Measurements from ENCODE around the gene MED6. TPM values are rescaled to one million over a fixed set of nuclear protein-coding genes. Genes with fewer than 3 reads are reported as not detected.

Gene MED6
- total and polyA plus RNA-seq, 3 experiments from 2014 or later = 41.1 to 63.9 (median 62.3) TPM

- no peak for DNase-seq
- Histone ChIP-seq H3K4me3 (ENCODE audit: low read length) (no peak overlapping the region), H3K27ac (ENCODE audit: low read depth, low read length) (no peak overlapping the region), H3K4me1 (ENCODE audit: insufficient read depth, low read length) (no peaks in the 10 kb centered on the region), H3K27me3 (ENCODE audit: insufficient read depth, low read length, poor library complexity, severe bottlenecking) (no peaks in the 10 kb centered on the region), H3K9me3 (ENCODE audit: low read length) (no peaks in the 10 kb centered on the region), H3K36me3 (ENCODE audit: insufficient read depth, low read length) (no peaks in the 10 kb centered on the region)
- H3K4me1 Mint-ChIP-seq = peaks cover 0 to 6% (median 4%) of the 10 kb centered on the region in 3 donors
- no peaks in the 10 kb centered on the region for H3K27me3 Mint-ChIP-seq
- CTCF ChIA-PET = no interaction called here
- peaks cover 11 to 21% (median 17%) of the 10 kb centered on the region in 5 donors for H3K9me3 Mint-ChIP-seq
- POLR2A ChIA-PET = no interaction called here
- H3K4me3 Mint-ChIP-seq = no peak overlapping the region
- H3K27ac Mint-ChIP-seq = peak overlapping the region in 1 of 8 donors; percentile 73
- H3K36me3 Mint-ChIP-seq = peaks cover 49 to 82% (median 66%) of the 10 kb centered on the region in 3 donors
Measured at GRCh38 chr14:70563869-70564268, 36.6 kb downstream of the MED6 start.

- no peak overlapping the region for H3K4me3 ChIP-seq (ENCODE audit: low read length)
- Mint-ChIP-seq H3K27me3 (no peaks in the 10 kb centered on the region), H3K4me3 (no peak overlapping the region), H3K4me1 (peaks cover 0 to 6% (median 4%) of the 10 kb centered on the region in 3 donors), H3K36me3 (peaks cover 45 to 78% (median 67%) of the 10 kb centered on the region in 3 donors), H3K9me3 (peaks cover 11 to 21% (median 17%) of the 10 kb centered on the region in 5 donors), H3K27ac (peak overlapping the region in 1 of 8 donors; percentile 73)
- POLR2A ChIA-PET = no interaction called here
- DNase-seq = no peak
- no peaks in the 10 kb centered on the region for H3K4me1 ChIP-seq (ENCODE audit: insufficient read depth, low read length)
- H3K27me3 ChIP-seq (ENCODE audit: insufficient read depth, low read length, poor library complexity, severe bottlenecking) = no peaks in the 10 kb centered on the region
- no peaks in the 10 kb centered on the region for H3K9me3 ChIP-seq (ENCODE audit: low read length)
- no peak overlapping the region for H3K27ac ChIP-seq (ENCODE audit: low read depth, low read length)
- no peaks in the 10 kb centered on the region for H3K36me3 ChIP-seq (ENCODE audit: insufficient read depth, low read length)
- CTCF ChIA-PET = no interaction called here
Measured at GRCh38 chr14:70563417-70563816, 37.0 kb downstream of the MED6 start.

DNA sequence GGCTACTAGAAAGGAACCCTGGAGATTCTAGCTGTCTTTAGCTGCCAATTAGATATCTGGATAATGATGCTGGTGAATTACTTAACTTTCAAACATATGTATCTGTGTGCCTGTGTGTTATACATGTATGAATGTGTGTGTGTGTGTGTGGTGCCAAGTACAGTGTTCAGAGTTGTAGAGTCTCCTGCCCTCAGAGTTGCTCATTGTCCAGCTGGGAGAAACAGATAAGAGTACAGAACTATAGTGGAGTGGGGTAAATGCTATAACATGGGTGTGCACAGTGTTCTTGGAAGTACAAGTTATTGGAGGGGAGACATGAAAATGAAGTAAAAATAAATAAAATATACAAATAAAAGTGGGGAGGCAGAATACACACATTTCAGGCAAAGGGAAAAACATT, 42.1 kb downstream of the MED6 start:
- POLR2A ChIA-PET = no interaction called here
- no peak overlapping the region for H3K4me3 Mint-ChIP-seq
- Histone ChIP-seq H3K36me3 (ENCODE audit: insufficient read depth, low read length) (no peaks in the 10 kb centered on the region), H3K9me3 (ENCODE audit: low read length) (no peaks in the 10 kb centered on the region), H3K27ac (ENCODE audit: low read depth, low read length) (no peak overlapping the region), H3K4me3 (ENCODE audit: low read length) (no peak overlapping the region), H3K27me3 (ENCODE audit: insufficient read depth, low read length, poor library complexity, severe bottlenecking) (no peaks in the 10 kb centered on the region), H3K4me1 (ENCODE audit: insufficient read depth, low read length) (no peaks in the 10 kb centered on the region)
- H3K27me3 Mint-ChIP-seq = no peaks in the 10 kb centered on the region
- peaks cover 25 to 47% (median 45%) of the 10 kb centered on the region in 3 donors for H3K36me3 Mint-ChIP-seq
- H3K4me1 Mint-ChIP-seq = peaks cover 0 to 4% (median 0%) of the 10 kb centered on the region in 3 donors
- DNase-seq = no peak
- CTCF ChIA-PET = no interaction called here
- no peak overlapping the region for H3K27ac Mint-ChIP-seq
- H3K9me3 Mint-ChIP-seq = peaks cover 6 to 19% (median 14%) of the 10 kb centered on the region in 5 donors

DNA sequence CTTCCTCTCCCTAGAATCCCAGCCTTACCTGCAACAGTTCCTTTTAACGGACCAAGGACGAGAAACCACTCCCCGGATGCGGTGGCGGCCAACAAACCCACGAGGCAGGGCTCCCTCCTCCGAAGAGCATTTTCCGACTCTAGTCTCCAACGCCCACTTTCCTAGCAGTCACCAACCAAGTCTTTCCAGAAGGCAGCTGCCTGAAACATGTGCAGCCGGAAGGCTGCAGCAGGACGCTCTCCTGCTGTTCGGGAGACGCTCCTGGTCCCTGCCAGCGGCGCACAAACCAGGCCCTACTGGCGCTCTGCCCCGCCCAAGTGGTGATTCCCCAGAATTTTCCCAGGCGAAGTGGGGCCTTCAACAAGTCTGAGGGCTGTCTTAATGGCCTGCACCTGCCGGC, 44.6 kb downstream of the MED6 start:
- no peaks in the 10 kb centered on the region for H3K27me3 ChIP-seq (ENCODE audit: insufficient read depth, low read length, poor library complexity, severe bottlenecking)
- Mint-ChIP-seq H3K4me1 (peaks cover 0 to 4% (median 0%) of the 10 kb centered on the region in 3 donors), H3K27me3 (no peaks in the 10 kb centered on the region), H3K4me3 (no peak overlapping the region), H3K9me3 (peaks cover 2 to 4% (median 2%) of the 10 kb centered on the region in 5 donors), H3K36me3 (peaks cover 9 to 27% (median 23%) of the 10 kb centered on the region in 3 donors), H3K27ac (peak overlapping the region in 1 of 8 donors; percentile 51)
- no peaks in the 10 kb centered on the region for H3K9me3 ChIP-seq (ENCODE audit: low read length)
- ChIA-PET POLR2A (no interaction called here), CTCF (no interaction called here)
- no peak for DNase-seq
- no peak overlapping the region for H3K4me3 ChIP-seq (ENCODE audit: low read length)
- no peaks in the 10 kb centered on the region for H3K36me3 ChIP-seq (ENCODE audit: insufficient read depth, low read length)
- H3K4me1 ChIP-seq (ENCODE audit: insufficient read depth, low read length) = no peaks in the 10 kb centered on the region
- H3K27ac ChIP-seq (ENCODE audit: low read depth, low read length) = no peak overlapping the region

DNA sequence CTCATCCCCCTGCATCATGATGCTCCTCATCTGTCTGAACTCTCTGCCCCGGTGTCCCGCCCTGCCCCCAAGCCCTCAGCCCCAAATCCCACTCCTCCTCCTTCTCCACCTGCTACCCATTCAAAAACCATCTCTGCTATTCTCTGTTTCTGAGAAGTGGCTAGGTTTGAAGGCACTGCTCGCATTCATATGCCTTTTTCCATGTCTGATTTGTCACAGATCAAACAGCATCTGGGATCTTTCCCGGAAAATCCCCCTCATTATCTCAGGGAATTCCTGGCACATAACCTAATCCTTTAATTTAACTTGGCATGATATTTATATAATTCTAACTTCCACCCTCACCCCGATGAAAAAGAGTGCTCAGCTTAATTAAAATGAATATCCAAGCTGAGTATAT, 62.4 kb downstream of the MED6 start:
- no peaks in the 10 kb centered on the region for H3K27me3 ChIP-seq (ENCODE audit: insufficient read depth, low read length, poor library complexity, severe bottlenecking)
- ChIA-PET CTCF (no interaction called here), POLR2A (no interaction called here)
- H3K27me3 Mint-ChIP-seq = no peaks in the 10 kb centered on the region
- no peak overlapping the region for H3K27ac ChIP-seq (ENCODE audit: low read depth, low read length)
- H3K4me3 ChIP-seq (ENCODE audit: low read length) = no peak overlapping the region
- H3K36me3 Mint-ChIP-seq = peaks cover 11 to 14% (median 12%) of the 10 kb centered on the region in 3 donors
- H3K9me3 ChIP-seq (ENCODE audit: low read length) = no peaks in the 10 kb centered on the region
- DNase-seq = no peak
- H3K9me3 Mint-ChIP-seq = no peaks in the 10 kb centered on the region
- H3K4me3 Mint-ChIP-seq = no peak overlapping the region
- H3K4me1 Mint-ChIP-seq = peaks cover 4 to 21% (median 12%) of the 10 kb centered on the region in 3 donors
- H3K27ac Mint-ChIP-seq = peak overlapping the region in 1 of 8 donors; percentile 68
- no peaks in the 10 kb centered on the region for H3K36me3 ChIP-seq (ENCODE audit: insufficient read depth, low read length)
- no peaks in the 10 kb centered on the region for H3K4me1 ChIP-seq (ENCODE audit: insufficient read depth, low read length)

- no peak overlapping the region for H3K4me3 ChIP-seq (ENCODE audit: low read length)
- ChIA-PET CTCF (interaction anchor here (0.7 to 1.0 kb wide), 2 partner anchors 1035 to 1327 kb away, joined by 3 read pairs; no protein-coding TSS in a partner anchor), POLR2A (no interaction called here)
- H3K27me3 ChIP-seq (ENCODE audit: insufficient read depth, low read length, poor library complexity, severe bottlenecking) = no peaks in the 10 kb centered on the region
- Mint-ChIP-seq H3K27me3 (no peaks in the 10 kb centered on the region), H3K27ac (peak overlapping the region in 2 of 8 donors; percentile 7 to 25), H3K36me3 (peaks cover 18 to 23% (median 22%) of the 10 kb centered on the region in 3 donors), H3K9me3 (peaks cover 0 to 5% (median 3%) of the 10 kb centered on the region in 5 donors), H3K4me1 (peaks cover 4 to 21% (median 12%) of the 10 kb centered on the region in 3 donors), H3K4me3 (no peak overlapping the region)
- no peak for DNase-seq
- H3K9me3 ChIP-seq (ENCODE audit: low read length) = no peaks in the 10 kb centered on the region
- H3K4me1 ChIP-seq (ENCODE audit: insufficient read depth, low read length) = no peaks in the 10 kb centered on the region
- no peaks in the 10 kb centered on the region for H3K36me3 ChIP-seq (ENCODE audit: insufficient read depth, low read length)
- H3K27ac ChIP-seq (ENCODE audit: low read depth, low read length) = no peak overlapping the region
Measured at GRCh38 chr14:70536830-70537229, 63.6 kb downstream of the MED6 start.

DNA sequence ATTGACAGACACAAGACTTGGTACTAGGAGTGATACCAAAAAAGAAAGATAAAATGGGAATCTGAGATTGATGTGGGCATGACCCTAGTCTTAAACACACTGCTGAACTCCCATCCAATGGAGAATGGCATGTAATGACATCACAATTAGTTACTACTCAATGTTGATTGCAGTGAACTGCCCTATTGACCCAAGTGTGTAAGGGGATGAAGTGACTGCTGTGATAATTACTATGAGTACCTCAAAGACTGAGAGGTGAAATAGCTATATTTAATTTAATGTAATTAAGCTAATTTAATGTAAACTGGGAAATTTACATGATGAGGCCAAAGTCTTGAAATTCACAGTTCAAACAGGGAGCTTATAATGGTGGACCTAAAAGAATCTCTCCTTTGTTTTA, 65.6 kb downstream of the MED6 start, which contains the start of gene ADAM20:
Gene ADAM20 (minus strand): TSS at position 101 of the 400 bp plus-strand sequence. CDS start 10,247 bp downstream, outside the sequence.
- Histone ChIP-seq H3K9me3 (ENCODE audit: low read length) (no peaks in the 10 kb centered on the region), H3K4me1 (ENCODE audit: insufficient read depth, low read length) (no peaks in the 10 kb centered on the region), H3K27ac (ENCODE audit: low read depth, low read length) (no peak within 1 kb of the TSS), H3K27me3 (ENCODE audit: insufficient read depth, low read length, poor library complexity, severe bottlenecking) (no peaks in the 10 kb centered on the region), H3K4me3 (ENCODE audit: low read length) (no peak within 1 kb of the TSS), H3K36me3 (ENCODE audit: insufficient read depth, low read length) (no peaks in the 10 kb centered on the region)
- Mint-ChIP-seq H3K9me3 (peaks cover 0 to 5% (median 3%) of the 10 kb centered on the region in 5 donors), H3K4me1 (peaks cover 3 to 15% (median 7%) of the 10 kb centered on the region in 3 donors), H3K27me3 (no peaks in the 10 kb centered on the region), H3K27ac (peak within 1 kb of the TSS in 1 of 8 donors; percentile 37), H3K36me3 (peaks cover 18 to 29% (median 26%) of the 10 kb centered on the region in 3 donors), H3K4me3 (no peak within 1 kb of the TSS)
- DNase-seq = no peak
- CTCF ChIA-PET = no interaction called here
- POLR2A ChIA-PET = no interaction called here
